IMR-90 (cell line): ENCODE data around the gene CORO7. TPM values are rescaled to one million over a fixed set of nuclear protein-coding genes. Genes with fewer than 3 reads are reported as not detected.

Experiments
- ATAC-seq: fragments of 200-7000 bp; cut with Tn5 transposase; 2 replicates; pipeline ENCODE4 v1.9.1; 2020; ENCODE audit warnings: low read depth, mild to moderate bottlenecking, moderate library complexity
- BruUV-seq: library from RNA; stranded (reverse); fragments of 400-500 nt; replicated peaks from 2 replicates; lab custom pipeline; 2021; lab: Mats Ljungman, UMichigan
- CTCF ChIA-PET: fragments of 300-600 bp; formaldehyde crosslinking; extraction: SDS; loops from one replicate; lab custom pipeline; 2021; ENCODE audit warnings: antibody characterized with exemption; lab: Yijun Ruan, JAX
- POLR2A ChIA-PET: fragments of 300-600 bp; sonication (Branson Sonifier 250); formaldehyde crosslinking; loops from one replicate; lab custom pipeline; 2022; ENCODE audit warnings: antibody characterized with exemption; ENCODE audit not compliant: unreplicated experiment; lab: Charles Lee
- DNase-seq: peaks from one replicate; pipeline ENCODE4 v3.0.0; 2013
- H2AFZ ChIP-seq: replicated peaks from 2 replicates; pipeline ENCODE3; 2013; ENCODE audit warnings: low read length, mild to moderate bottlenecking; ENCODE audit not compliant: poor library complexity
- H2AK5ac ChIP-seq: 2 replicates; pipeline ENCODE4 v1.6.1; 2013; ENCODE audit warnings: low read depth, low read length, inconsistent platforms
- H2AK9ac ChIP-seq: replicated peaks from 2 replicates; pipeline ENCODE3; 2013; ENCODE audit warnings: mild to moderate bottlenecking, low read depth, low read length, moderate library complexity; ENCODE audit not compliant: poor library complexity
- H2BK120ac ChIP-seq: 2 replicates; pipeline ENCODE4 v1.6.1; 2013; ENCODE audit warnings: low read depth, low read length, inconsistent platforms
- H2BK15ac ChIP-seq: 3 replicates; pipeline ENCODE4 v1.6.1; 2013; ENCODE audit warnings: low read depth, low read length, inconsistent platforms
- H2BK20ac ChIP-seq: 2 replicates; pipeline ENCODE4 v1.6.1; 2013; ENCODE audit warnings: low read depth, mild to moderate bottlenecking, inconsistent platforms, low read length, moderate library complexity
- H2BK5ac ChIP-seq: 2 replicates; pipeline ENCODE4 v1.6.1; 2013; ENCODE audit warnings: mild to moderate bottlenecking, low read depth, low read length, inconsistent platforms; ENCODE audit not compliant: poor library complexity, severe bottlenecking
- H3K14ac ChIP-seq: replicated peaks from 2 replicates; pipeline ENCODE4 v1.6.1; 2013; ENCODE audit warnings: low read depth, low read length, inconsistent platforms
- H3K18ac ChIP-seq: 2 replicates; pipeline ENCODE4 v1.6.1; 2013; ENCODE audit warnings: low read depth, low read length, control low read depth
- H3K23ac ChIP-seq: 2 replicates; pipeline ENCODE4 v1.6.1; 2013; ENCODE audit warnings: low read depth, low read length, inconsistent platforms
- H3K27ac ChIP-seq: 2 replicates; pipeline ENCODE4 v1.5.1; 2013; ENCODE audit warnings: mild to moderate bottlenecking, control low read depth, low read length; ENCODE audit not compliant: insufficient read depth
- H3K27me3 ChIP-seq: 2 replicates; pipeline ENCODE4 v1.6.1; 2013; ENCODE audit warnings: low read length; ENCODE audit not compliant: control insufficient read depth, insufficient read depth
- H3K36me3 ChIP-seq: 2 replicates; pipeline ENCODE4 v1.6.1; 2013; ENCODE audit warnings: low read length, mixed read lengths; ENCODE audit not compliant: control insufficient read depth, insufficient read depth
- H3K4ac ChIP-seq: 2 replicates; pipeline ENCODE4 v1.6.1; 2013; ENCODE audit warnings: low read depth, low read length, inconsistent platforms
- H3K4me1 ChIP-seq: 2 replicates; pipeline ENCODE4 v1.6.1; 2013; ENCODE audit warnings: low read length, mixed read lengths; ENCODE audit not compliant: control insufficient read depth, insufficient read depth
- H3K4me2 ChIP-seq: 2 replicates; pipeline ENCODE4 v1.6.1; 2013; ENCODE audit warnings: low read depth, mild to moderate bottlenecking, control low read depth, low read length, moderate library complexity
- H3K4me3 ChIP-seq: 2 replicates; pipeline ENCODE4 v1.5.1; 2013; ENCODE audit warnings: low read depth, mild to moderate bottlenecking, control low read depth, low read length, moderate library complexity; ENCODE audit not compliant: insufficient read depth
- H3K56ac ChIP-seq: 2 replicates; pipeline ENCODE4 v1.6.1; 2013; ENCODE audit warnings: low read length, inconsistent platforms; ENCODE audit not compliant: insufficient read depth; ENCODE audit errors: extremely low read depth
- H3K79me1 ChIP-seq, 2 experiments: 2 replicates each; pipeline ENCODE4 v1.6.1; 2013; ENCODE audit warnings: low read length in 2 of 2, inconsistent platforms in 1 of 2, low read depth in 1 of 2
- H3K9ac ChIP-seq: 2 replicates; pipeline ENCODE4 v1.6.1; 2013; ENCODE audit warnings: low read depth, low read length, control low read depth
- H3K9me1 ChIP-seq: 2 replicates; pipeline ENCODE4 v1.6.1; 2013; ENCODE audit warnings: low read length, inconsistent platforms; ENCODE audit not compliant: insufficient read depth
- H3K9me3 ChIP-seq: 2 replicates; pipeline ENCODE4 v1.6.1; 2013; ENCODE audit warnings: low read length; ENCODE audit not compliant: control insufficient read depth, insufficient read depth
- H4K20me1 ChIP-seq: 2 replicates; pipeline ENCODE4 v1.6.1; 2013; ENCODE audit warnings: low read length, inconsistent platforms; ENCODE audit not compliant: insufficient read depth
- H4K5ac ChIP-seq: 2 replicates; pipeline ENCODE4 v1.6.1; 2013; ENCODE audit warnings: mild to moderate bottlenecking, low read depth, low read length, control low read depth
- H4K8ac ChIP-seq, 2 experiments: 2 replicates each; pipeline ENCODE4 v1.6.1; 2013; ENCODE audit warnings: low read depth in 2 of 2, low read length in 2 of 2, control low read depth in 1 of 2, inconsistent platforms in 1 of 2
- H4K91ac ChIP-seq: 2 replicates; pipeline ENCODE4 v1.6.1; 2013; ENCODE audit warnings: low read depth, low read length, inconsistent platforms; ENCODE audit not compliant: insufficient read depth
- BHLHE40 ChIP-seq: fragments of 150-350 bp; IDR thresholded peaks from 2 replicates; pipeline ENCODE4 v1.6.1; 2016; ENCODE audit warnings: mild to moderate bottlenecking, low read depth, low read length
- CHD1 ChIP-seq: IDR thresholded peaks from 2 replicates; pipeline ENCODE4 v1.6.1; 2012; ENCODE audit warnings: low read depth, low read length, improper control_type of control experiment
- FOS ChIP-seq: fragments of 150-350 bp; IDR thresholded peaks from 2 replicates; pipeline ENCODE4 v1.6.1; 2016; ENCODE audit warnings: low read depth, low read length
- MAFK ChIP-seq: IDR thresholded peaks from 2 replicates; pipeline ENCODE4 v1.6.1; 2012; ENCODE audit warnings: low read depth, low read length, improper control_type of control experiment
- MAZ ChIP-seq: IDR thresholded peaks from 2 replicates; pipeline ENCODE4 v1.6.1; 2012; ENCODE audit warnings: low read depth, mild to moderate bottlenecking, low read length, improper control_type of control experiment, moderate library complexity, borderline replicate concordance
- MXI1 ChIP-seq: IDR thresholded peaks from 2 replicates; pipeline ENCODE4 v1.6.1; 2012; ENCODE audit warnings: low read depth, mild to moderate bottlenecking, low read length, moderate library complexity, borderline replicate concordance
- NFE2L2 ChIP-seq: fragments of 150-350 bp; IDR thresholded peaks from 2 replicates; pipeline ENCODE4 v1.6.1; 2016; ENCODE audit warnings: low read depth, mild to moderate bottlenecking, low read length
- RCOR1 ChIP-seq: IDR thresholded peaks from 2 replicates; pipeline ENCODE4 v1.6.1; 2012; ENCODE audit warnings: mild to moderate bottlenecking, low read length, improper control_type of control experiment; ENCODE audit not compliant: insufficient replicate concordance
- RFX5 ChIP-seq: IDR thresholded peaks from 2 replicates; pipeline ENCODE4 v1.8.0; 2012; ENCODE audit warnings: low read depth, mild to moderate bottlenecking, low read length, moderate library complexity
- SMC3 ChIP-seq: fragments of 150-350 bp; IDR thresholded peaks from 2 replicates; pipeline ENCODE4 v1.6.1; 2016; ENCODE audit warnings: low read depth, mild to moderate bottlenecking, antibody characterized with exemption, low read length, moderate library complexity
- WGBS, 2 experiments: methylation state at CpG; one replicate each; pipeline versions ENCODE4 v1.1.5 to v1.1.7; 2013; ENCODE audit warnings: missing lambda C conversion rate in 2 of 2; ENCODE audit not compliant: insufficient read length in 1 of 2; ENCODE audit errors: extremely low coverage in 2 of 2; 5-methylcytosine and 5-hydroxymethylcytosine counted together
- dilution Hi-C: fragments of 300-500 bp; cut with HindIII; formaldehyde crosslinking; loops from one replicate; pipeline ENCODE4 v1.14.3; 2018; ENCODE audit warnings: low sequenced_read_pairs; ENCODE audit not compliant: unreplicated experiment
- in situ Hi-C: fragments of 300-500 bp; cut with MboI; formaldehyde crosslinking; loops from 3 replicates; pipeline ENCODE4 v1.14.3; 2019; ENCODE audit warnings: low sequenced_read_pairs, inconsistent platforms, mixed read lengths
- intact Hi-C: fragments of 100-400 bp; cut with micrococcal nuclease; formaldehyde crosslinking; loops from 2 replicates; pipeline ENCODE4 v1.10.0; 2022
- polyA plus RNA-seq, 3 experiments: library from polyadenylated mRNA; depleted of rRNA; stranded (reverse); fragments of >200 nt; gene quantifications; 2 replicates each; pipeline ENCODE4 v1.2.3, GENCODE V29; 2012; ENCODE audit warnings: low replicate concordance in 1 of 3
- total RNA-seq: library from RNA; depleted of rRNA; stranded (reverse); fragments of >200 nt; gene quantifications from 2 replicates; pipeline ENCODE4 v1.2.3, GENCODE V29; 2012
- TF ChIP-seq, protein P1 (sequence below): fragments of 150-350 bp; IDR thresholded peaks from 2 replicates; pipeline ENCODE4 v1.6.1; 2016; ENCODE audit warnings: low read depth, mild to moderate bottlenecking, low read length, moderate library complexity, borderline replicate concordance
- TF ChIP-seq, protein P2 (sequence below): fragments of 150-350 bp; IDR thresholded peaks from 2 replicates; pipeline ENCODE4 v1.6.1; 2017; ENCODE audit warnings: mild to moderate bottlenecking, antibody characterized with exemption, low read length, low read depth
- TF ChIP-seq, protein P3 (sequence below): conservative IDR thresholded peaks from 2 replicates; pipeline ENCODE4 v1.5.1; 2012; ENCODE audit warnings: mild to moderate bottlenecking, low read depth, low read length, improper control_type of control experiment

Gene CORO7
- total and polyA plus RNA-seq, 2 of the 4 experiments (the other 2 are of a cell fraction), result 6.3 to 26.7 TPM

DNA sequence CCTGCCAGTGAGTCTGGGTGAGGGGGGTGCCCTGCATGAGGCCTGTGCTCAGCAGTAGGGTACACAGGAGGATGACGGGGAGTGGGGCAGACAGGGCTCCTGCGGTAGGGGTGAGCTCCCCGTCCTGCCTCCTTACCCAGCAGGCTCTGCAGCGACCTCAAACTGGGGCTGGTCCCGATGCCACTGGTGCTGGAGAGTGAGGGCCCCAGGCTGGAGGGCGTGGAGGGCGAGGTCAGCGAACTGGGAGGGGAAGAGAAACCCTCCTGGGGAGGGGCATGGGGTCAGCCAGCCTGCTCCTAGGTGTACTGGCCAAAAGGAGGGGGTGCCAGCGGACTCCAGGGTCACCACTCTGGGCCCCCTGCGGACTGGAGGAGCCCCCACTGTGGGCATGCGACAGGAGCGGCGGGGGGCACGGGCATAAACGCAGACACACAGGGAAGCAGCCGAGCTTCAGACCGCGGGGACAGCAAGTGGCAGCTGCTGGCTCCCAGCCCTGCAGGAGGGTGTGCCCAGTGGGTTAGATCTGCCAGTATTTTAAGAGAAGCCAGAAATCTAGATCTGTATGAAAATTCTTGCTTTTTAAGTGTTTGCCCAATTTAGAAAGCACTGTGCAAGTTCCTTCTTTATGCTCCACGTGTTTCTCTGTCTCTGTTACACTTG, 53.8 kb downstream of the CORO7 start (continued):
- no peak for TF ChIP-seq SMC3

DNA sequence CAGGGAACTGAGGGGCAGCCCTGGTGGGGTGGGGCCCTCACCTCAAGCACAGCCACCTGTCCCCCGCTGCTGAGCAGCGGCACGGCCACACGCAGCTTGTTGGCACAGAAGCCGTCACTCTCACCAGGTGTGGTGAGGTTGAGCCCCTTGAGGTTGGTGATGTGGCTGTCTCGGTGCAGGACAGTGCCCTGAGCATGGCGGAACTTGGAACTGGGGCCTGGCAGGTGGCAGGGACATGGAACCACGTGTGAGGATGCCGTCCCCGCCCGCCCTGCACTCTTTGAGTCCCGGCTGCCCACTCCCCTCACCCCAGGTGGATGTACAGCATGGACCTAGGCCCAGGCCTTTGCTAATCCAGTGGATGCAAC, 54.5 kb downstream of the CORO7 start:
- H4K8ac ChIP-seq, result no peak overlapping the region
- in situ Hi-C loops, result loop anchor here (5.0 kb wide), 1 partner anchor 35 kb away; no protein-coding TSS in a partner anchor
- POLR2A ChIA-PET, result no interaction called here
- no peak overlapping the region for H3K4me2 ChIP-seq
- no peak overlapping the region for H3K4ac ChIP-seq
- BruUV-seq, result no TSS peak
- no peak overlapping the region for H3K27ac ChIP-seq
- ATAC-seq (no peak), DNase-seq (no peak)
- H3K36me3 ChIP-seq, result peaks cover 6% of the 10 kb centered on the region; the same call in 1 of the 2 replicates
- no peak overlapping the region for H2BK120ac ChIP-seq
- no peak overlapping the region for H3K14ac ChIP-seq
- H3K9me3 ChIP-seq, result no peaks in the 10 kb centered on the region
- no peak for TF ChIP-seq NFE2L2
- TF ChIP-seq RFX5, result no peak
- TF ChIP-seq SMC3, result no peak
- TF ChIP-seq, protein P1, sequence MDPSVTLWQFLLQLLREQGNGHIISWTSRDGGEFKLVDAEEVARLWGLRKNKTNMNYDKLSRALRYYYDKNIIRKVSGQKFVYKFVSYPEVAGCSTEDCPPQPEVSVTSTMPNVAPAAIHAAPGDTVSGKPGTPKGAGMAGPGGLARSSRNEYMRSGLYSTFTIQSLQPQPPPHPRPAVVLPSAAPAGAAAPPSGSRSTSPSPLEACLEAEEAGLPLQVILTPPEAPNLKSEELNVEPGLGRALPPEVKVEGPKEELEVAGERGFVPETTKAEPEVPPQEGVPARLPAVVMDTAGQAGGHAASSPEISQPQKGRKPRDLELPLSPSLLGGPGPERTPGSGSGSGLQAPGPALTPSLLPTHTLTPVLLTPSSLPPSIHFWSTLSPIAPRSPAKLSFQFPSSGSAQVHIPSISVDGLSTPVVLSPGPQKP, result no peak
- no peak for TF ChIP-seq RCOR1
- TF ChIP-seq BHLHE40, result no peak
- no peak for TF ChIP-seq MXI1
- TF ChIP-seq MAZ, result no peak
- TF ChIP-seq FOS, result no peak
- TF ChIP-seq, protein P2, sequence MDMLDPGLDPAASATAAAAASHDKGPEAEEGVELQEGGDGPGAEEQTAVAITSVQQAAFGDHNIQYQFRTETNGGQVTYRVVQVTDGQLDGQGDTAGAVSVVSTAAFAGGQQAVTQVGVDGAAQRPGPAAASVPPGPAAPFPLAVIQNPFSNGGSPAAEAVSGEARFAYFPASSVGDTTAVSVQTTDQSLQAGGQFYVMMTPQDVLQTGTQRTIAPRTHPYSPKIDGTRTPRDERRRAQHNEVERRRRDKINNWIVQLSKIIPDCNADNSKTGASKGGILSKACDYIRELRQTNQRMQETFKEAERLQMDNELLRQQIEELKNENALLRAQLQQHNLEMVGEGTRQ, result no peak
- no peak for TF ChIP-seq MAFK
- no peak for TF ChIP-seq CHD1
- TF ChIP-seq, protein P3, sequence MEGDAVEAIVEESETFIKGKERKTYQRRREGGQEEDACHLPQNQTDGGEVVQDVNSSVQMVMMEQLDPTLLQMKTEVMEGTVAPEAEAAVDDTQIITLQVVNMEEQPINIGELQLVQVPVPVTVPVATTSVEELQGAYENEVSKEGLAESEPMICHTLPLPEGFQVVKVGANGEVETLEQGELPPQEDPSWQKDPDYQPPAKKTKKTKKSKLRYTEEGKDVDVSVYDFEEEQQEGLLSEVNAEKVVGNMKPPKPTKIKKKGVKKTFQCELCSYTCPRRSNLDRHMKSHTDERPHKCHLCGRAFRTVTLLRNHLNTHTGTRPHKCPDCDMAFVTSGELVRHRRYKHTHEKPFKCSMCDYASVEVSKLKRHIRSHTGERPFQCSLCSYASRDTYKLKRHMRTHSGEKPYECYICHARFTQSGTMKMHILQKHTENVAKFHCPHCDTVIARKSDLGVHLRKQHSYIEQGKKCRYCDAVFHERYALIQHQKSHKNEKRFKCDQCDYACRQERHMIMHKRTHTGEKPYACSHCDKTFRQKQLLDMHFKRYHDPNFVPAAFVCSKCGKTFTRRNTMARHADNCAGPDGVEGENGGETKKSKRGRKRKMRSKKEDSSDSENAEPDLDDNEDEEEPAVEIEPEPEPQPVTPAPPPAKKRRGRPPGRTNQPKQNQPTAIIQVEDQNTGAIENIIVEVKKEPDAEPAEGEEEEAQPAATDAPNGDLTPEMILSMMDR, result no peak
- H3K18ac ChIP-seq, result no peak overlapping the region
- H3K56ac ChIP-seq, result no peak overlapping the region
- H2AK9ac ChIP-seq, result peak overlapping the region; percentile 65
- no peak overlapping the region for H3K23ac ChIP-seq
- H3K4me1 ChIP-seq, result peaks cover 1% of the 10 kb centered on the region; the same call in 1 of the 2 replicates
- no peak overlapping the region for H4K91ac ChIP-seq
- H2BK5ac ChIP-seq, result no peak overlapping the region
- no peak overlapping the region for H2BK15ac ChIP-seq
- CTCF ChIA-PET, result no interaction called here
- H2BK20ac ChIP-seq, result no peak overlapping the region
- H2AFZ ChIP-seq, result no peak overlapping the region
- 100% methylated on average over 3 of the region's 12 CpGs; no CpG with 5 or more reads in 1 of the 2 experiments for WGBS, 2 experiments
- H3K4me3 ChIP-seq, result no peak overlapping the region
- H3K9ac ChIP-seq, result no peak overlapping the region
- dilution Hi-C loops, result no loop called here
- no peaks in the 10 kb centered on the region for H3K9me1 ChIP-seq
- H3K27me3 ChIP-seq, result no peaks in the 10 kb centered on the region
- H2AK5ac ChIP-seq, result peak overlapping the region; percentile 50
- intact Hi-C loops, result no loop called here
- peaks cover 4% of the 10 kb centered on the region; the same call in 1 of the 2 replicates for H4K20me1 ChIP-seq
- H3K79me1 ChIP-seq, result no peaks in the 10 kb centered on the region
- H4K5ac ChIP-seq, result no peak overlapping the region
